Fibroblast of lung (primary cell): Measurements from ENCODE around the gene FRMD1. TPM values are rescaled to one million over a fixed set of nuclear protein-coding genes. Genes with fewer than 3 reads are reported as not detected.

Experiments
- DNase-seq, 2 donors: peaks; one replicate each; pipeline versions ENCODE4 v3.0.0 to v3.0.0-alpha.2; 2010; ENCODE audit warnings: low read depth in 2 of 2
- H2AFZ ChIP-seq: 2 replicates; pipeline ENCODE4 v1.5.1; 2012; ENCODE audit warnings: low read length, control low read depth, inconsistent platforms
- H3K27ac ChIP-seq: 2 replicates; pipeline ENCODE4 v1.5.1; 2011; ENCODE audit warnings: low read length, control low read depth; ENCODE audit not compliant: insufficient read depth
- H3K27me3 ChIP-seq: 2 replicates; pipeline ENCODE4 v1.5.1; 2011; ENCODE audit warnings: mild to moderate bottlenecking, low read length; ENCODE audit not compliant: control insufficient read depth, insufficient read depth
- H3K36me3 ChIP-seq: 2 replicates; pipeline ENCODE4 v1.5.1; 2011; ENCODE audit warnings: low read length; ENCODE audit not compliant: control insufficient read depth, insufficient read depth
- H3K4me1 ChIP-seq: 2 replicates; pipeline ENCODE4 v1.5.1; 2011; ENCODE audit warnings: low read length; ENCODE audit not compliant: control insufficient read depth, insufficient read depth; ENCODE audit errors: extremely low read depth
- H3K4me2 ChIP-seq: 2 replicates; pipeline ENCODE4 v1.5.1; 2011; ENCODE audit warnings: low read length, control low read depth; ENCODE audit not compliant: insufficient read depth; ENCODE audit errors: extremely low read depth
- H3K4me3 ChIP-seq, 4 experiments: fragments of 200-600 bp in 1 of 4; sonication (generic) in 1 of 4; replicated peaks in 1 of 4; 2 replicates each; pipeline ENCODE4 v1.5.1; 2011 to 2016; ENCODE audit warnings: low read length in 4 of 4, low read depth in 3 of 4, mild to moderate bottlenecking in 3 of 4, control low read depth in 2 of 4, inconsistent platforms in 1 of 4, mixed read lengths in 1 of 4; ENCODE audit not compliant: insufficient read depth in 1 of 4; ENCODE audit errors: control extremely low read depth in 1 of 4
- H3K79me2 ChIP-seq: 2 replicates; pipeline ENCODE4 v1.5.1; 2012; ENCODE audit warnings: mild to moderate bottlenecking, low read length, inconsistent platforms; ENCODE audit not compliant: control insufficient read depth, insufficient read depth
- H3K9ac ChIP-seq: 2 replicates; pipeline ENCODE4 v1.5.1; 2011; ENCODE audit warnings: mild to moderate bottlenecking, low read length, control low read depth; ENCODE audit not compliant: insufficient read depth
- H3K9me3 ChIP-seq: 2 replicates; pipeline ENCODE4 v1.5.1; 2012; ENCODE audit warnings: low read depth, low read length; ENCODE audit not compliant: control insufficient read depth, insufficient read depth
- H4K20me1 ChIP-seq: 2 replicates; pipeline ENCODE4 v1.5.1; 2011; ENCODE audit warnings: low read length; ENCODE audit not compliant: control insufficient read depth, insufficient read depth; ENCODE audit errors: extremely low read depth
- CTCF ChIP-seq, 2 donors: IDR thresholded peaks in 1 of 2; conservative IDR thresholded peaks in 1 of 2; 1 replicate in 1 of 2; 2 replicates in 1 of 2; pipeline ENCODE4 v1.5.1; 2011 to 2012; ENCODE audit warnings: low read length in 2 of 2, control low read depth in 1 of 2, inconsistent platforms in 1 of 2, low read depth in 1 of 2, mild to moderate bottlenecking in 1 of 2
- EZH2 ChIP-seq: IDR thresholded peaks from 2 replicates; pipeline ENCODE4 v1.5.1; 2012; ENCODE audit warnings: low read length, control low read depth, mild to moderate bottlenecking; ENCODE audit errors: missing control alignments
- polyA plus RNA-seq, 2 donors: library from polyadenylated mRNA; depleted of rRNA in 1 of 2; stranded (reverse) in 1 of 2; unstranded in 1 of 2; fragments of >200 nt; gene quantifications; 2 replicates each; pipeline ENCODE4 v1.2.1, GENCODE V29; 2011 to 2012; ENCODE audit warnings: missing spikeins in 1 of 2
- total RNA-seq: library from RNA; depleted of rRNA; stranded (reverse); fragments of >200 nt; gene quantifications from 2 replicates; pipeline ENCODE4 v1.2.1, GENCODE V29; 2014

The FRMD1 gene
- total and polyA plus RNA-seq, 2 donors (not counting 1 experiment from before 2014, with no cell fraction given), result not detected

GRCh38 chr6:168037242-168037641, 41.8 kb downstream of the FRMD1 start:
- no peak overlapping the region for H3K9ac ChIP-seq
- no peak overlapping the region for H2AFZ ChIP-seq
- H3K4me2 ChIP-seq, result no peak overlapping the region
- H3K79me2 ChIP-seq, result no peaks in the 10 kb centered on the region
- H3K4me3 ChIP-seq, result no peak overlapping the region
- peaks cover 7% of the 10 kb centered on the region for H3K4me1 ChIP-seq
- no peaks in the 10 kb centered on the region for H4K20me1 ChIP-seq
- TF ChIP-seq EZH2 (no peak), CTCF (conservative IDR thresholded peaks at IDR 0.05 in 1 of 2, IDR thresholded peaks at IDR 0.05 in 1 of 2; ENCODE audit: low read depth in 1 of 2, low read length in 2 of 2) (no peak)
- no peaks in the 10 kb centered on the region for H3K9me3 ChIP-seq
- H3K36me3 ChIP-seq, result no peaks in the 10 kb centered on the region
- no peak overlapping the region for H3K27ac ChIP-seq
- H3K27me3 ChIP-seq, result no peaks in the 10 kb centered on the region
- DNase-seq, result no peak

GRCh38 chr6:168035661-168036545, 43.1 kb downstream of the FRMD1 start:
- no peaks in the 10 kb centered on the region for H3K36me3 ChIP-seq
- H4K20me1 ChIP-seq, result no peaks in the 10 kb centered on the region
- TF ChIP-seq CTCF (conservative IDR thresholded peaks at IDR 0.05 in 1 of 2, IDR thresholded peaks at IDR 0.05 in 1 of 2; ENCODE audit: low read depth in 1 of 2, low read length in 2 of 2) (no peak), EZH2 (no peak)
- H2AFZ ChIP-seq, result peak overlapping the region; percentile 82
- peak; percentile 40 to 76 for DNase-seq
- H3K4me3 ChIP-seq, result peak overlapping the region; percentile 27 to 60 (median 42)
- peak overlapping the region; percentile 71 for H3K4me2 ChIP-seq
- peak overlapping the region; percentile 9 for H3K27ac ChIP-seq
- H3K79me2 ChIP-seq, result no peaks in the 10 kb centered on the region
- H3K27me3 ChIP-seq, result no peaks in the 10 kb centered on the region
- no peaks in the 10 kb centered on the region for H3K9me3 ChIP-seq
- no peak overlapping the region for H3K9ac ChIP-seq
- peaks cover 15% of the 10 kb centered on the region for H3K4me1 ChIP-seq

GRCh38 chr6:168035098-168035660, 43.8 kb downstream of the FRMD1 start:
- H3K9me3 ChIP-seq, result no peaks in the 10 kb centered on the region
- H2AFZ ChIP-seq, result peak overlapping the region; percentile 82
- peaks cover 15% of the 10 kb centered on the region for H3K4me1 ChIP-seq
- H3K4me3 ChIP-seq, result peak overlapping the region; percentile 27 to 60 (median 42)
- TF ChIP-seq CTCF (conservative IDR thresholded peaks at IDR 0.05 in 1 of 2, IDR thresholded peaks at IDR 0.05 in 1 of 2; ENCODE audit: low read depth in 1 of 2, low read length in 2 of 2) (no peak), EZH2 (no peak)
- H3K79me2 ChIP-seq, result no peaks in the 10 kb centered on the region
- no peaks in the 10 kb centered on the region for H3K27me3 ChIP-seq
- DNase-seq, result peak; percentile 43 to 83
- H3K9ac ChIP-seq, result no peak overlapping the region
- no peaks in the 10 kb centered on the region for H3K36me3 ChIP-seq
- no peaks in the 10 kb centered on the region for H4K20me1 ChIP-seq
- H3K4me2 ChIP-seq, result peak overlapping the region; percentile 71
- peak overlapping the region; percentile 9 for H3K27ac ChIP-seq
